SK-N-SH (cell line): Measurements from ENCODE around the gene PLOD3. TPM values are rescaled to one million over a fixed set of nuclear protein-coding genes. Genes with fewer than 3 reads are reported as not detected.
A peak's percentile ranks its signal among the peaks of the same experiment; 100 is the strongest.

Source experiments
- CTCF ChIA-PET: fragments of 300-600, 350-600 bp; formaldehyde crosslinking; extraction: SDS; loops from one replicate; lab custom pipeline; 2021; lab: Yijun Ruan, JAX
- POLR2A ChIA-PET: fragments of 350-600 bp; sonication (Branson Sonifier 250); formaldehyde crosslinking; extraction: SDS; loops from one replicate; lab custom pipeline; 2020; ENCODE audit warnings: antibody characterized with exemption, inconsistent platforms; lab: Yijun Ruan, JAX
- DNase-seq: peaks from one replicate; pipeline ENCODE4 v3.0.0; 2012
- H2AFZ ChIP-seq: fragments of 200-600 bp; sonication (generic); 2 replicates; pipeline ENCODE4 v1.8.1; 2016; ENCODE audit warnings: antibody characterized with exemption, mild to moderate bottlenecking, low read depth
- H3F3A ChIP-seq: fragments of 200-600 bp; sonication (generic); replicated peaks from 2 replicates; pipeline ENCODE3; 2016; ENCODE audit warnings: antibody characterized with exemption, mild to moderate bottlenecking; ENCODE audit not compliant: insufficient read depth
- H3K27ac ChIP-seq, 2 experiments: fragments of 200-500 bp in 1 of 2; fragments of 200-600 bp in 1 of 2; sonication (Bioruptor generic) in 1 of 2; sonication (generic), shearing (Covaris generic) in 1 of 2; 2 replicates each; pipeline versions ENCODE4 v1.5.1 to v1.6.1; 2014 to 2016; ENCODE audit warnings: low read depth in 2 of 2, inconsistent platforms in 1 of 2, low read length in 1 of 2, mild to moderate bottlenecking in 1 of 2, mixed read lengths in 1 of 2
- H3K27me3 ChIP-seq: fragments of 200-600 bp; sonication (generic), shearing (Covaris generic); 2 replicates; pipeline ENCODE4 v1.6.1; 2016; ENCODE audit warnings: mixed run types; ENCODE audit not compliant: insufficient read depth
- H3K36me3 ChIP-seq, 2 experiments: fragments of 200-500 bp in 1 of 2; fragments of 200-600 bp in 1 of 2; sonication (Bioruptor generic) in 1 of 2; sonication (generic) in 1 of 2; replicated peaks in 1 of 2; 2 replicates each; pipeline versions ENCODE3 to v1.5.1; 2014 to 2016; ENCODE audit warnings: low read length in 1 of 2, mild to moderate bottlenecking in 1 of 2; ENCODE audit not compliant: insufficient read depth in 2 of 2, control insufficient read depth in 1 of 2
- H3K4me1 ChIP-seq, 2 experiments: fragments of 200-500 bp in 1 of 2; fragments of 200-600 bp in 1 of 2; sonication (Bioruptor generic) in 1 of 2; sonication (generic), shearing (Covaris generic) in 1 of 2; 2 replicates each; pipeline versions ENCODE4 v1.5.1 to v1.6.1; 2014 to 2016; ENCODE audit warnings: low read depth in 1 of 2, low read length in 1 of 2, mixed run types in 1 of 2; ENCODE audit not compliant: insufficient read depth in 2 of 2, control insufficient read depth in 1 of 2
- H3K4me2 ChIP-seq: fragments of 200-600 bp; sonication (generic), shearing (Covaris generic); 2 replicates; pipeline ENCODE4 v1.6.1; 2017; ENCODE audit warnings: mixed run types
- H3K4me3 ChIP-seq, 2 experiments: fragments of 200-500 bp in 1 of 2; fragments of 200-600 bp in 1 of 2; sonication (Bioruptor generic) in 1 of 2; sonication (generic), shearing (Covaris generic) in 1 of 2; 2 replicates each; pipeline versions ENCODE4 v1.5.1 to v1.8.1; 2014 to 2016; ENCODE audit warnings: low read depth in 2 of 2, inconsistent platforms in 1 of 2, low read length in 1 of 2, mild to moderate bottlenecking in 1 of 2, mixed read lengths in 1 of 2, moderate library complexity in 1 of 2
- H3K79me2 ChIP-seq: fragments of 200-600 bp; sonication (generic); 2 replicates; pipeline ENCODE4 v1.8.1; 2017; ENCODE audit warnings: mild to moderate bottlenecking; ENCODE audit not compliant: insufficient read depth
- H3K9ac ChIP-seq: fragments of 200-600 bp; sonication (generic); 2 replicates; pipeline ENCODE4 v1.6.1; 2017; ENCODE audit warnings: mixed run types
- H3K9me2 ChIP-seq: fragments of 200-600 bp; sonication (generic); 2 replicates; pipeline ENCODE4 v1.6.1; 2017; ENCODE audit warnings: mixed run types
- H3K9me3 ChIP-seq: fragments of 200-600 bp; sonication (generic); 2 replicates; pipeline ENCODE4 v1.6.1; 2017; ENCODE audit warnings: mixed run types, mild to moderate bottlenecking, moderate library complexity
- H4K20me1 ChIP-seq: fragments of 200-600 bp; sonication (generic); 2 replicates; pipeline ENCODE4 v1.6.1; 2017; ENCODE audit warnings: mild to moderate bottlenecking, mixed run types; ENCODE audit not compliant: insufficient read depth
- CHD2 ChIP-seq: fragments of 150-350 bp; IDR thresholded peaks from 2 replicates; pipeline ENCODE4 v1.6.1; 2018; ENCODE audit warnings: low read length; ENCODE audit not compliant: partially characterized antibody
- POLR2AphosphoS5 ChIP-seq: IDR thresholded peaks from 2 replicates; pipeline ENCODE4 v1.6.1; 2012; ENCODE audit warnings: low read depth, low read length
- RAD21 ChIP-seq: IDR thresholded peaks from 2 replicates; pipeline ENCODE4 v1.6.1; 2012; ENCODE audit warnings: mild to moderate bottlenecking, low read length
- RCOR1 ChIP-seq: fragments of 150-350 bp; IDR thresholded peaks from 2 replicates; pipeline ENCODE4 v1.6.1; 2017; ENCODE audit warnings: antibody characterized with exemption, low read length
- RFX5 ChIP-seq: IDR thresholded peaks from 2 replicates; pipeline ENCODE4 v1.6.1; 2012; ENCODE audit warnings: mild to moderate bottlenecking, improper control_type of control experiment, low read length
- RXRA ChIP-seq: IDR thresholded peaks from 2 replicates; pipeline ENCODE4 v1.4.0; 2012; ENCODE audit warnings: low read depth, mild to moderate bottlenecking, borderline replicate concordance
- SMC3 ChIP-seq: IDR thresholded peaks from 2 replicates; pipeline ENCODE4 v1.6.1; 2012; ENCODE audit warnings: low read depth, low read length, improper control_type of control experiment
- TAF1 ChIP-seq: IDR thresholded peaks from 2 replicates; pipeline ENCODE4 v1.6.1; 2012; ENCODE audit warnings: low read depth, mild to moderate bottlenecking, low read length, moderate library complexity, borderline replicate concordance
- TCF12 ChIP-seq: IDR thresholded peaks from 2 replicates; pipeline ENCODE4 v1.4.0; 2012
- WGBS: methylation state at CpG from one replicate; pipeline ENCODE4 v1.1.6; 2017; ENCODE audit warnings: low lambda C conversion rate; 5-methylcytosine and 5-hydroxymethylcytosine counted together
- polyA plus RNA-seq, 3 experiments: library from polyadenylated mRNA; depleted of rRNA; stranded (reverse); fragments of >200 nt; gene quantifications; 2 replicates each; pipeline ENCODE4 v1.2.3, GENCODE V29; 2012
- TF ChIP-seq, protein P1 (sequence below): fragments of 150-350 bp; IDR thresholded peaks from 2 replicates; pipeline ENCODE4 v1.6.1; 2017; ENCODE audit warnings: antibody characterized with exemption, low read length, low read depth, borderline replicate concordance
- TF ChIP-seq, protein P2 (sequence below): IDR thresholded peaks from 2 replicates; pipeline ENCODE4 v1.6.1; 2012; ENCODE audit warnings: mild to moderate bottlenecking, low read depth, low read length, moderate library complexity
- TF ChIP-seq, protein P3 (sequence below): fragments of 150-350 bp; IDR thresholded peaks from 2 replicates; pipeline ENCODE4 v1.6.1; 2016; ENCODE audit warnings: mild to moderate bottlenecking, low read depth, low read length

Gene PLOD3
- polyA plus RNA-seq, 1 of the 3 experiments (the other 2 are of a cell fraction) = 276 TPM

DNA sequence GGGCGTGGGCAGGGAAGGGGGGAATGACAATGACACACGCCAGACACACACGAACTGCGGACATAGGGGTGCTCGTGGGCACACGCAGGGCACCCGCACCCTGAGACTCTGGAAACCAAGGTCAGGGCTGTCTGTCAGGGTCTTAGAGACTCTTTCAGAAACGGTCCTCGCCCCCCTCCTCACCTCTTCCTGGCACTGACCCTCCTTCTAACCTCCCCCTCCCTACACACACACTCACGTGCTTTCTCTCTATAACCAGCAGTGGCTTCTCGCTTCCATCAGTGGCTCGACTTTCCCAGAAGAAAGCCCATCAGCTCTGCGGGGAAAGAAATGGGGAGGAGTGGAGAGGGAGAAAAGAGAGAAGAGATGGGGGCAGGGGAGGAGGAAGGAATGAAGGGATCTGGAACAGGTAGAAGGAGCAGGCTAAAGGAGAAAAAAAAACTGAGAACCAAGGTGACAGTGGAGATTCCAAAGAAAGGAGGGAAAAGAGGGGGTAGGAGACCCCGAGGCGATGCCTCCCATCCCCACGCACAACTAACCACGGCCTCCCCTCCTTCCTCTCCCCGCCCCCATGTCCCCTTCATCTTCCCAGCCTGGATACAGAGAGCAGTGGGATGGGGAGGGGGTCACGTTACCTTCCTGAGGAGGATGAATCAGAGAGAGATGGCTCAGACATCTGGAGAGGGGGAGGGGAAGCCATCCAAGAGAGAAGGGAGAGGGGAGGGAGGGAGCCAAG, 50.3 kb downstream of the PLOD3 start (continued):
- TF ChIP-seq RAD21 (no peak), POLR2AphosphoS5 (peak; percentile 54; the same call in 1 of the 2 replicates), RFX5 (no peak), TCF12 (peak; percentile 90), RXRA (no peak)
- TF ChIP-seq, protein P1, sequence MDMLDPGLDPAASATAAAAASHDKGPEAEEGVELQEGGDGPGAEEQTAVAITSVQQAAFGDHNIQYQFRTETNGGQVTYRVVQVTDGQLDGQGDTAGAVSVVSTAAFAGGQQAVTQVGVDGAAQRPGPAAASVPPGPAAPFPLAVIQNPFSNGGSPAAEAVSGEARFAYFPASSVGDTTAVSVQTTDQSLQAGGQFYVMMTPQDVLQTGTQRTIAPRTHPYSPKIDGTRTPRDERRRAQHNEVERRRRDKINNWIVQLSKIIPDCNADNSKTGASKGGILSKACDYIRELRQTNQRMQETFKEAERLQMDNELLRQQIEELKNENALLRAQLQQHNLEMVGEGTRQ = no peak
- TF ChIP-seq, protein P2, sequence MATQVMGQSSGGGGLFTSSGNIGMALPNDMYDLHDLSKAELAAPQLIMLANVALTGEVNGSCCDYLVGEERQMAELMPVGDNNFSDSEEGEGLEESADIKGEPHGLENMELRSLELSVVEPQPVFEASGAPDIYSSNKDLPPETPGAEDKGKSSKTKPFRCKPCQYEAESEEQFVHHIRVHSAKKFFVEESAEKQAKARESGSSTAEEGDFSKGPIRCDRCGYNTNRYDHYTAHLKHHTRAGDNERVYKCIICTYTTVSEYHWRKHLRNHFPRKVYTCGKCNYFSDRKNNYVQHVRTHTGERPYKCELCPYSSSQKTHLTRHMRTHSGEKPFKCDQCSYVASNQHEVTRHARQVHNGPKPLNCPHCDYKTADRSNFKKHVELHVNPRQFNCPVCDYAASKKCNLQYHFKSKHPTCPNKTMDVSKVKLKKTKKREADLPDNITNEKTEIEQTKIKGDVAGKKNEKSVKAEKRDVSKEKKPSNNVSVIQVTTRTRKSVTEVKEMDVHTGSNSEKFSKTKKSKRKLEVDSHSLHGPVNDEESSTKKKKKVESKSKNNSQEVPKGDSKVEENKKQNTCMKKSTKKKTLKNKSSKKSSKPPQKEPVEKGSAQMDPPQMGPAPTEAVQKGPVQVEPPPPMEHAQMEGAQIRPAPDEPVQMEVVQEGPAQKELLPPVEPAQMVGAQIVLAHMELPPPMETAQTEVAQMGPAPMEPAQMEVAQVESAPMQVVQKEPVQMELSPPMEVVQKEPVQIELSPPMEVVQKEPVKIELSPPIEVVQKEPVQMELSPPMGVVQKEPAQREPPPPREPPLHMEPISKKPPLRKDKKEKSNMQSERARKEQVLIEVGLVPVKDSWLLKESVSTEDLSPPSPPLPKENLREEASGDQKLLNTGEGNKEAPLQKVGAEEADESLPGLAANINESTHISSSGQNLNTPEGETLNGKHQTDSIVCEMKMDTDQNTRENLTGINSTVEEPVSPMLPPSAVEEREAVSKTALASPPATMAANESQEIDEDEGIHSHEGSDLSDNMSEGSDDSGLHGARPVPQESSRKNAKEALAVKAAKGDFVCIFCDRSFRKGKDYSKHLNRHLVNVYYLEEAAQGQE = no peak

DNA sequence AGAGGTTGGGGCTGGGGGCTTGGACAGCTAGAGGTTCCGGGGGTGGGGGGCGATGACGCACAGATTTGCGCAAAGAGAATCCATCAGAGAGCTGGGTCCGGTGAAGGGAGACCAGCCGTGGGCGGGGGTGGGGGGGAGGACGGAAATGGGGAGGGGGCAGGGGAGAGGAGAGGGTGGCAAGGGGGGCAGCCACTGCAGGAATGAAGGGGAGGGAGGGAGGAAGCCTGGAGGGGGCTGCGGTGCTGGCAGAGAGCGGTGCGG, 50.8 kb downstream of the PLOD3 start:
- ChIA-PET CTCF (interaction anchor here (1.3 to 3.8 kb wide), 8 partner anchors 10 to 116 kb away, joined by 4 to 26 read pairs (median 8); partner anchors contain the start of gene FIS1), POLR2A (interaction anchor here (1.7 to 3.0 kb wide), 4 partner anchors 10 to 78 kb away, joined by 6 to 43 read pairs (median 17); partner anchors contain the start of gene FIS1)
- Histone ChIP-seq H3K27me3 (no peaks in the 10 kb centered on the region; the same call in 1 of the 2 replicates), H3K9me2 (no peaks in the 10 kb centered on the region), H3K4me3 (peak overlapping the region in 1 of 2 experiments; percentile 56; a peak in 2 of 4 replicates), H3K9me3 (no peaks in the 10 kb centered on the region), H3K36me3 (peaks cover 0 to 5% of the 10 kb centered on the region in 2 experiments), H3K4me1 (peaks cover 36 to 69% of the 10 kb centered on the region in 2 experiments), H3K27ac (peak overlapping the region in 1 of 2 experiments; percentile 67; a peak in 2 of 4 replicates), H2AFZ (no peak overlapping the region), H3K79me2 (no peaks in the 10 kb centered on the region), H3K4me2 (peak overlapping the region; percentile 98; the same call in 1 of the 2 replicates), H3F3A (peaks cover 45% of the 10 kb centered on the region), H3K9ac (no peak overlapping the region), H4K20me1 (peaks cover 18% of the 10 kb centered on the region)
- peak; percentile 79 for DNase-seq
- WGBS = under 1% methylated on average over 11 of the region's 11 CpGs
- TF ChIP-seq RCOR1 (peak; percentile 40; the same call in 1 of the 2 replicates), SMC3 (no peak), TAF1 (0 out of 2 replicates have a peak, but pooled peaks have one; percentile 9), CHD2 (no peak)
- TF ChIP-seq, protein P3, sequence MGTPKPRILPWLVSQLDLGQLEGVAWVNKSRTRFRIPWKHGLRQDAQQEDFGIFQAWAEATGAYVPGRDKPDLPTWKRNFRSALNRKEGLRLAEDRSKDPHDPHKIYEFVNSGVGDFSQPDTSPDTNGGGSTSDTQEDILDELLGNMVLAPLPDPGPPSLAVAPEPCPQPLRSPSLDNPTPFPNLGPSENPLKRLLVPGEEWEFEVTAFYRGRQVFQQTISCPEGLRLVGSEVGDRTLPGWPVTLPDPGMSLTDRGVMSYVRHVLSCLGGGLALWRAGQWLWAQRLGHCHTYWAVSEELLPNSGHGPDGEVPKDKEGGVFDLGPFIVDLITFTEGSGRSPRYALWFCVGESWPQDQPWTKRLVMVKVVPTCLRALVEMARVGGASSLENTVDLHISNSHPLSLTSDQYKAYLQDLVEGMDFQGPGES = no peak
